ENCODE results near the gene DBNDD2.

- TF ChIP-seq POLR2A (IDR thresholded peaks at IDR 0.05; ENCODE audit: low read depth, low read length) (no peak), TAF1 (IDR thresholded peaks at IDR 0.05; ENCODE audit: borderline replicate concordance, low read depth, low read length) (no peak)
These were observed 41.4 kb downstream of the DBNDD2 start for GRCh38 chr20:45449528-45449927.
